HG02943 (cell line): Measurements from ENCODE around the gene P3H3.
A peak's percentile ranks its signal among the peaks of the same experiment; 100 is the strongest.

ENCODE experiments used
- ATAC-seq: cut with Tn5 transposase; IDR thresholded peaks from one replicate; pipeline ENCODE4 v1.9.1; 2021; ENCODE audit warnings: mild to moderate bottlenecking, low read depth, moderate library complexity; ENCODE audit not compliant: unreplicated experiment

P3H3 gene

GRCh38 chr12:6842075-6842474, 13.9 kb downstream of the P3H3 start:
- ATAC-seq, result no peak

- no peak for ATAC-seq
Measured at GRCh38 chr12:6843118-6843902, 15.1 kb downstream of the P3H3 start.

GRCh38 chr12:6845395-6845794, 17.2 kb downstream of the P3H3 start:
- no peak for ATAC-seq

- ATAC-seq, result no peak
Measured at GRCh38 chr12:6846316-6846869, 18.2 kb downstream of the P3H3 start.

GRCh38 chr12:6847676-6848075, 19.5 kb downstream of the P3H3 start:
- no peak for ATAC-seq

GRCh38 chr12:6849427-6849826, 21.2 kb downstream of the P3H3 start:
- no peak for ATAC-seq

- ATAC-seq, result no peak
Measured at GRCh38 chr12:6849976-6850560, 21.9 kb downstream of the P3H3 start.

GRCh38 chr12:6850796-6851152, 22.6 kb downstream of the P3H3 start:
- ATAC-seq, result no peak

- peak; percentile 61 for ATAC-seq
Measured at GRCh38 chr12:6851153-6851920, 23.1 kb downstream of the P3H3 start, which contains the start of gene CDCA3. Gene CDCA3, minus strand, starts transcription at chr12:6851286. Its CDS starts 334 bp downstream, at chr12:6850952.

- peak; percentile 70 for ATAC-seq
Measured at GRCh38 chr12:6851921-6852650, 23.9 kb downstream of the P3H3 start, which contains the start of gene USP5. Gene USP5, plus strand, starts transcription at chr12:6852150. Its CDS starts 30 bp downstream, at chr12:6852180.

- ATAC-seq, result no peak
Measured at GRCh38 chr12:6852651-6853354, 24.6 kb downstream of the P3H3 start.

GRCh38 chr12:6853626-6854025, 25.4 kb downstream of the P3H3 start:
- no peak for ATAC-seq

- no peak for ATAC-seq
Measured at GRCh38 chr12:6854036-6854435, 25.8 kb downstream of the P3H3 start.

GRCh38 chr12:6855322-6855721, 27.1 kb downstream of the P3H3 start:
- no peak for ATAC-seq

GRCh38 chr12:6858799-6859198, 30.6 kb downstream of the P3H3 start:
- ATAC-seq, result no peak

GRCh38 chr12:6860116-6860515, 31.9 kb downstream of the P3H3 start:
- ATAC-seq, result no peak

GRCh38 chr12:6860942-6861341, 32.7 kb downstream of the P3H3 start:
- no peak for ATAC-seq

- ATAC-seq, result no peak
Measured at GRCh38 chr12:6861391-6861790, 33.2 kb downstream of the P3H3 start.

- no peak for ATAC-seq
Measured at GRCh38 chr12:6863033-6863432, 34.8 kb downstream of the P3H3 start.
